Activated CD4-positive, alpha-beta memory T cell treated with anti-CD3 and anti-CD28 coated beads, Interleukin-2, amount 10 ng/mL, durations not matched to agents 7 days and 5 days (primary cell): ENCODE results near the gene NTSR1. TPM values are rescaled to one million over a fixed set of nuclear protein-coding genes. Genes with fewer than 3 reads are reported as not detected.

ENCODE experiments used
- CTCF ChIA-PET: fragments of 350-600 bp; sonication (Branson Sonifier 250); formaldehyde crosslinking; loops from one replicate; lab custom pipeline; 2021; ENCODE audit warnings: antibody characterized with exemption, inconsistent platforms; lab: Charles Lee
- POLR2A ChIA-PET: fragments of 350-600 bp; sonication (Branson Sonifier 250); formaldehyde crosslinking; loops from one replicate; lab custom pipeline; 2021; ENCODE audit warnings: antibody characterized with exemption; lab: Charles Lee
- DNase-seq: peaks from one replicate; pipeline ENCODE4 v3.0.0-alpha.2; 2020
- H3K27ac Mint-ChIP-seq: one replicate; pipeline ENCODE4 v1.8.0; 2021; ENCODE audit warnings: mild to moderate bottlenecking, mixed read lengths
- H3K27me3 Mint-ChIP-seq: one replicate; pipeline ENCODE4 v1.8.0; 2021; ENCODE audit warnings: mixed read lengths
- H3K36me3 Mint-ChIP-seq: one replicate; pipeline ENCODE4 v1.8.0; 2021; ENCODE audit warnings: low read depth, mixed read lengths
- H3K4me1 Mint-ChIP-seq: one replicate; pipeline ENCODE4 v1.8.0; 2021; ENCODE audit warnings: mixed read lengths
- H3K4me3 Mint-ChIP-seq: one replicate; pipeline ENCODE4 v1.8.0; 2021; ENCODE audit warnings: mild to moderate bottlenecking, mixed read lengths
- H3K9me3 Mint-ChIP-seq: one replicate; pipeline ENCODE4 v1.8.0; 2021; ENCODE audit warnings: mixed read lengths
- total RNA-seq, 2 experiments: library from RNA; stranded (reverse); gene quantifications; one replicate each; pipeline ENCODE4 v1.2.3, GENCODE V29; 2021

The NTSR1 gene
- total RNA-seq, 2 experiments from 2014 or later, result not detected

DNA sequence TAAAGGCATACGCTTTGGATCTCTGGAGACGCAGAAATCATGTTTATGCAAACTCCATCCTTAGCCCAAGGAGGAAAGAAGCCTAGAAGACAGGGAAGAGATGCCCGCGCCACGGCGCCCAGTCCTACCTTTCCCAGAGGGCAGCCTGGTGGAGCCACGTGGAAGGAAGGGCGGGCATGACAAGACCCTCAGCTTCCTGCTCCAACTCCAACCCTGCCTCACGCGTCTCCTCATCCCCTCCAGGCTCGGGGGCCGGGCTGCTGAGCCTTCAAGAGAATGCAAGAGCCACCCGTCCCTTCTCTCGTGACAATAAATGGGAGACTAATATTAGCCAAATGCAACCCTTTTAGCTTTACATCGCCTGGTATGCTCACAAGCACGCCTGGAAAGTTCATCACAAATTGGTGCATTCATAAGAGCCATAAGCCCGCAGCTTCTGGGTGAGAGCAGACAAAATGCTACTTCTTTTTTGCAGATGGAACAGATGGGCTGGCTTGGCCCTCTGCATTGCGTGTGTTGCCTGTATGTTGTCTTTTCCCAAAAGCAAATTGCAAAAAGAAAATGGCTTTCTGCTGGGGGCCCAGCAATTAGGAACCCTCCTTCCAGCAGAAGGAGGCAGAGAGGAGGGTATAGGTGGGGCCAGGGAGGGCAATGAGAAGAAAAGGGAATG lies 8.2 kb upstream of the NTSR1 start:
- H3K4me3 Mint-ChIP-seq, result no peak overlapping the region
- CTCF ChIA-PET, result no interaction called here
- POLR2A ChIA-PET, result interaction anchor here (0.5 to 0.8 kb wide), 2 partner anchors 11 to 207 kb away, joined by 3 read pairs; no protein-coding TSS in a partner anchor
- no peak overlapping the region for H3K27ac Mint-ChIP-seq
- H3K36me3 Mint-ChIP-seq, result no peaks in the 10 kb centered on the region
- peaks cover 9% of the 10 kb centered on the region for H3K27me3 Mint-ChIP-seq
- H3K4me1 Mint-ChIP-seq, result peaks cover 15% of the 10 kb centered on the region
- H3K9me3 Mint-ChIP-seq, result no peaks in the 10 kb centered on the region
- no peak for DNase-seq

DNA sequence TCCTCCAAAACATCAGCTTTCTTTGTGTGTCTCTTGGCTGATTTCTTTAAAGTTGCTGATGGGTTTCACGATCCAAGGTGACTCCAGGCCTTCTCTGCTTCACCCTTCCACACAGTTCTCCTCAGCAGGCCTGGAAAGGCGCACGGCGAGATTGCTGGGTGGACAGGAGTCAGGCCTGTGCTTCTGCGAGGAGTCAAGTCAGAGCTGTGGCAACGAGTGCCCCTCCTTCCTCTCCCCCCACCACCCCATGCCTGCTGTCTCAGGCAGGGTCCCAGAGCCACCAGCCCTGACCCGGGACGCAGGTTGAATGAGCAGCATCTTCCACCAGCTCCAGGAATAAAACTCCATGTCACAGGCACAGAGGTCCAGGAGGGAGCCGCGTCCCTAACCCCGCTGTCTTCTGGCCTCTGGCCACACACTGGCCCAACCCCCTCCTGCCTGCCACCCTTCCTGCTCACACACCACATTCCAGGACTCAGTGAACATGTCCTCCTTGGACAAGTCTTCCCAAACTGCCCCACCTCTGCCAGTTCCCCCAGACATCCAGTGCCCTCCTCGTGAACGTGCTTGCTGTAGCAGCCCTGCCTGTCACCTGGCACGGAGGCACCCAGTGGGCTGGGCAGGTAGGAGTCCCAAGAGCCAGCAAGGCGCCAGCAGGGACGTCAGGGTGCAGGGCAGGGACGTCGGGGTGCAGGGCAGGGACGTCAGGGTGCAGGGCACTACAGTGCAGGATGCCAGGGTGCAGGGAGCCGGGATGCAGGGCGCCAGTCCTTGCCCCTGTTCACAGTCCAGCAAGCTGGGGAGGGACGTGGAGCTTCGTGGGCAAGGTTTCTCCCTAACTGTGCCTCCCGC lies 7.2 kb upstream of the NTSR1 start:
- ChIA-PET POLR2A (interaction anchor here (0.5 to 1.2 kb wide), 3 partner anchors 10 to 206 kb away, joined by 3 read pairs; no protein-coding TSS in a partner anchor), CTCF (no interaction called here)
- no peaks in the 10 kb centered on the region for H3K36me3 Mint-ChIP-seq
- peaks cover 9% of the 10 kb centered on the region for H3K27me3 Mint-ChIP-seq
- peaks cover 15% of the 10 kb centered on the region for H3K4me1 Mint-ChIP-seq
- no peak overlapping the region for H3K4me3 Mint-ChIP-seq
- no peak overlapping the region for H3K27ac Mint-ChIP-seq
- DNase-seq, result no peak
- H3K9me3 Mint-ChIP-seq, result no peaks in the 10 kb centered on the region

DNA sequence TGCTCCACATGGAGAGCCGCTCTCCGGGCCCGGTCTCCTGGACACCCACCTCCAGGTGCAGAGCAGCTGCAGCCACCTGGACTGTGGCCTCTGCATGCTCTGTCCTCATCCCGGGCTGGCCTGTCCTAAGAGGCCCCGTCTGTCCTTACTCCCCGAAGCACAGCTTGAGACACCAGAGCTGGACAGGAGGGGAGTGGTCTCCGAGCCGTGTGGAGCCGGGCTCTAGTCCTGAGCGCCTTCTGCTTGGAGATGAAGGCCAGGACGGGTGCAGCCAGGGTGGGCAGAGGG lies 6.7 kb upstream of the NTSR1 start:
- Mint-ChIP-seq H3K36me3 (no peaks in the 10 kb centered on the region), H3K27me3 (peaks cover 12% of the 10 kb centered on the region), H3K9me3 (no peaks in the 10 kb centered on the region), H3K4me3 (no peak overlapping the region), H3K27ac (no peak overlapping the region), H3K4me1 (peaks cover 14% of the 10 kb centered on the region)
- ChIA-PET CTCF (no interaction called here), POLR2A (interaction anchor here (1.2 kb wide), 1 partner anchor 93 kb away, joined by 3 read pairs; no protein-coding TSS in a partner anchor)
- no peak for DNase-seq

DNA sequence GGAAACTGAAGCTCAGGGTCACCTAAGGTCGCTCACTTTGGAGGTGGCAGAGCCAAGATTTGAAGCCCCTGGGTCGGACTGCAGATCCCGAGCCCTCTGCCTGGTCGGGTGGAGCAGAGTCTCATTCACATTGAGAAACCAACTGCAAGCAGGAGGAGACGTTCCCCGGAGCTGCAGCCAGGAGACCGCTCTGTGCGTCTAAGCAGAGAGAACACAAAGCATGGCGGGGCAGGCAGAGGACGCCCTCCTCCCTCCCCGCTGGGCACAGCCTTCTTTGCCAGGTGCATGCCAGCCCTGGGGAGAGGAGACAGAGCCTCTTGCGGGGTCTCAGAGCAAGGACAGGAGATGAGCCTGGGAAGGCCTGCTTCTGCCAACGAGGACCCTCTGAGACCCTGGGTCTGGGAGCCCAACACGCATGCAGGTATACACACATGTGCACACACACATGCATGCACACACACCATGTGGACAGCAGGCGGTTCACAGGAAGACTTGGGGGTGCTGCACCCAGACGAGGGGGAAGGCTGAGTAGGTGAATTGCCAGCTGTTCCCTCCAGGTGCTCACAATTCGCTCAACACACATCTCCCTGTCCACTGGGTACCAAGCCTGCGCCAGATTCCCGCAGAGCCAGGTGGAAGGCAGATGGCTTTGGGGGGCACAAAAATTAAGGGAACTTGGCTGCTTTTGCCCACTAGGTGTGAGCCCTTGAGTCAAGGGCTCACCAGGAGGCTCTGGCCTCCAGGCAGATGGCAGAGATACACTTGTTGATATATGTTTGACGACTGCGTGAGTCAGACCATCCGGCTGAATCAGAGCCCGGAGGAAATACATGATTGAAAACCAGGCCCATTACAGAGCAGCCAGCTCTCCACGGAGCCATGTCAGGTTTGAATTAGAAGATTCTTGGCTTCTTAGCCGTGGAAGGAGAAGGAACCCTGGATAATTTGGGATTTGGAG lies 5.5 kb upstream of the NTSR1 start:
- peaks cover 14% of the 10 kb centered on the region for H3K4me1 Mint-ChIP-seq
- peaks cover 21% of the 10 kb centered on the region for H3K27me3 Mint-ChIP-seq
- H3K27ac Mint-ChIP-seq, result peak overlapping the region; percentile 85
- no peak overlapping the region for H3K4me3 Mint-ChIP-seq
- H3K9me3 Mint-ChIP-seq, result no peaks in the 10 kb centered on the region
- ChIA-PET CTCF (interaction anchor here (0.8 to 1.8 kb wide), 3 partner anchors 20 to 203 kb away, joined by 3 to 5 read pairs (median 5); no protein-coding TSS in a partner anchor), POLR2A (interaction anchor here (0.8 to 1.6 kb wide), 4 partner anchors 37 to 146 kb away, joined by 3 to 6 read pairs (median 4); no protein-coding TSS in a partner anchor)
- no peaks in the 10 kb centered on the region for H3K36me3 Mint-ChIP-seq
- peak; percentile 46 for DNase-seq

DNA sequence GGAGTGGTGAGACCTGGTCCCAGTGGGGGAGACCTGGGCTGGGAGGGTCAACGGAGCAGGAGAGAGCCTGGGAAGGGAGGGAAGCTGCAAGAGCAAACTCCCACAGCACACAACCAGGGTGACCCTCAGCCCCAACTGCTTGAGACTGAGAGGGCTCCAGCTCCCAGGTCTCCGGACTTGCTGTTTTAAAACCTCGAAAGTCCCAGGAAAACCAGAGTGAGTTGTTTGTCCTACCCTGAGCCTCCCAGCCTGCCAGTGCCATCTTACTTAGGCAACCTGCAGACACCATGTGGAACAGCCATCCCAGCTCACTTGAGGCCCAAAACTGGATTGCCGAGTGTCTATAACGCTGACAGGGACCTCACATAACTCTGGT lies 4.8 kb upstream of the NTSR1 start:
- no peak for DNase-seq
- H3K4me1 Mint-ChIP-seq, result peaks cover 15% of the 10 kb centered on the region
- H3K27ac Mint-ChIP-seq, result peak overlapping the region; percentile 85
- H3K27me3 Mint-ChIP-seq, result peaks cover 22% of the 10 kb centered on the region
- POLR2A ChIA-PET, result interaction anchor here (1.1 to 1.6 kb wide), 2 partner anchors 36 to 91 kb away, joined by 4 to 6 read pairs; no protein-coding TSS in a partner anchor
- H3K4me3 Mint-ChIP-seq, result no peak overlapping the region
- no peaks in the 10 kb centered on the region for H3K9me3 Mint-ChIP-seq
- CTCF ChIA-PET, result interaction anchor here (0.8 to 1.8 kb wide), 4 partner anchors 13 to 204 kb away, joined by 3 to 5 read pairs (median 4); no protein-coding TSS in a partner anchor
- no peaks in the 10 kb centered on the region for H3K36me3 Mint-ChIP-seq

DNA sequence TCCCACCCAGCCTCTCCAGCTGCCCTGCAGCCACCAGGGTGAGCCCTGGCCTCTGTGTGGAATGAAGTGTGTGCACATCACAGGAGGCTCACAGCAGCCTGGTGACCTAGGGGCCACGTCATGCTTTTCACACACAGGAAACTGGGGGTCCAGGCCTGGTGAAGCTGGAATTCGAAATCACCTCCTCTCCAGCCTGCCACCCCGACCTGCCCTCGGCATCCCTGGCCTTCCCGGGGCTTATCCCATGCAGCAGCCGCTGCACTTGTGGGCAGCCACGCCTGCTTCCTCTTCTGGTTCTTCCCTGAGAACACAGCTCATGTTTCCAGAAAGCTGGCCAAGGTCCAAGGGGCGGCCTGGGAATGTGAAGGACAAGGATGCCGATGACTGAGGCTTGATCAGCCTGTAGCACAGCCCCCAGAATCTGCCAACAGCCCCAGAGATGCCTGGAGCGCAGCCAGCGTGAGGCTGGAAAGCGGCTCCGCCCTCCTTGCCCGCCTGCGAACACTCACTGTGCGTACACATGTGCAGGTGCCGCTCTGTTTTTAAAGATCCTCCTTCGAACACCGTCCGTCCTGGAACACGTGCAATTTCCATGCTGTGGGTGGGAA lies 4.2 kb upstream of the NTSR1 start:
- ChIA-PET POLR2A (no interaction called here), CTCF (interaction anchor here (1.0 kb wide), 1 partner anchor 12 kb away, joined by 3 read pairs; no protein-coding TSS in a partner anchor)
- no peak for DNase-seq
- H3K4me1 Mint-ChIP-seq, result peaks cover 15% of the 10 kb centered on the region
- no peaks in the 10 kb centered on the region for H3K36me3 Mint-ChIP-seq
- no peak overlapping the region for H3K4me3 Mint-ChIP-seq
- H3K27me3 Mint-ChIP-seq, result peaks cover 25% of the 10 kb centered on the region
- no peaks in the 10 kb centered on the region for H3K9me3 Mint-ChIP-seq
- no peak overlapping the region for H3K27ac Mint-ChIP-seq

DNA sequence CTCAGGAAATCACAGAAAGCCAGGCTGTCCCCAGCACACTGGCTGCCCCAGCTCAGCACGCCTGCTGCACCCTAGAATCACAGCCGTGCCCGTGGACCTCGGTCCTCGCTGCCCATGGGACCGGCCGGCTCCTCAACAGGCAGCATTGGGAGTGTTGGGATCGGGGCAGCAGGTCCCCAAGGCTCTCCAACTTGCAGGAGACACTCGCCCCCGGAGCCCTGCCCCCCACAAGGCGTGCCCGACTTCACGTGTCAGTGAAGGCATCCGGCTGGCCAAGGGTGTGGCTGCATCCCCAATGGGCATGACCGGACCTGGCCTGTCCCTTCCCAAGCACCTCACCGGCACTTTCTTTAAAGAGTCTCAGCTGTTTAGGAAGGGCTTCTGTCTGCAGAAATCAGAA lies 3.0 kb upstream of the NTSR1 start:
- CTCF ChIA-PET, result interaction anchor here (0.9 kb wide), 1 partner anchor 11 kb away, joined by 3 read pairs; no protein-coding TSS in a partner anchor
- DNase-seq, result no peak
- Mint-ChIP-seq H3K9me3 (no peaks in the 10 kb centered on the region), H3K27me3 (peaks cover 37% of the 10 kb centered on the region), H3K4me3 (no peak overlapping the region), H3K36me3 (no peaks in the 10 kb centered on the region), H3K27ac (no peak overlapping the region), H3K4me1 (peaks cover 15% of the 10 kb centered on the region)
- POLR2A ChIA-PET, result interaction anchor here (1.4 kb wide), 1 partner anchor 10 kb away, joined by 3 read pairs; no protein-coding TSS in a partner anchor

DNA sequence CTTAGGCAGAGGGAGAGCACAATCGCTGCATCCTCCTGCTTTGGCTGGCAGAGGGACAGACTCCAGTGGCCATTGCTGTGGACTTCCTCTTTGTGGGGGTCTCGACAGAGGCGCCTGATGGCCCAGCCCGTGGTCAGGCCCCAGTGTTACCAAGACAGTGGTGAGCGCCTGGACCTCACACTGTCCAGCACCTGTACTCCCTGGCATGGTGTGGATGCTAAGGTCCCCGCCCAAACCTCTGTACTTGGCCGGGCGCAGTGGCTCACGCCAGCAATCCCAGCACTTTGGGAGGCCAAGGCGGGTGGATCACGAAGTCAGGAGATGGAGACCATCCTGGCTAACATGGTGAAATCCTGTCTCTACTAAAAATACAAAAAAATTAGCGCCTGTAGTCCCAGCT lies 2.3 kb upstream of the NTSR1 start:
- peaks cover 15% of the 10 kb centered on the region for H3K4me1 Mint-ChIP-seq
- H3K4me3 Mint-ChIP-seq, result no peak overlapping the region
- peaks cover 33% of the 10 kb centered on the region for H3K27me3 Mint-ChIP-seq
- no peaks in the 10 kb centered on the region for H3K9me3 Mint-ChIP-seq
- no peaks in the 10 kb centered on the region for H3K36me3 Mint-ChIP-seq
- no peak for DNase-seq
- no peak overlapping the region for H3K27ac Mint-ChIP-seq
- ChIA-PET POLR2A (interaction anchor here (1.4 kb wide), 1 partner anchor 10 kb away, joined by 3 read pairs; no protein-coding TSS in a partner anchor), CTCF (interaction anchor here (0.9 kb wide), 1 partner anchor 10 kb away, joined by 3 read pairs; no protein-coding TSS in a partner anchor)

DNA sequence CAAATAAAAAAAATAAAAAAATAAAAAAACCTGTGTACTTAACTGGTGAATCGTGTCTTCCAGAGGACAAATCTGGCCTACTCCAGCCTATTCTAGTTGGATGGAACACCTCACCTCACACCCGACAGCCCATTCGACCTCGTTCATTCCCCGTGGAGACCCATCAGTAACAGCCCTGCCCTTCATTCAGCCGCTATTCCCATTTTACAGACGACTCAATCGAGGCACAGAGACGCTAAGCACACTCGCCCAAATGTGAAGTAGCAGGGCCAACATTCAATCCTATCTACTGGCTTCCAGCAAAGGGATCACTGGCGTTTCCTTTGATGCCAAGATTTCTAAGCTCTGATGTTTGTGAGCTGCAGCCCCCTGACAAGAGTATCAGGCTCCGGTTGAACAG lies 1.8 kb upstream of the NTSR1 start:
- H3K4me3 Mint-ChIP-seq, result no peak overlapping the region
- POLR2A ChIA-PET, result interaction anchor here (1.0 kb wide), 1 partner anchor 87 kb away, joined by 3 read pairs; no protein-coding TSS in a partner anchor
- no peaks in the 10 kb centered on the region for H3K36me3 Mint-ChIP-seq
- no peak overlapping the region for H3K27ac Mint-ChIP-seq
- H3K27me3 Mint-ChIP-seq, result peaks cover 31% of the 10 kb centered on the region
- no peaks in the 10 kb centered on the region for H3K9me3 Mint-ChIP-seq
- peaks cover 15% of the 10 kb centered on the region for H3K4me1 Mint-ChIP-seq
- DNase-seq, result no peak
- CTCF ChIA-PET, result no interaction called here

DNA sequence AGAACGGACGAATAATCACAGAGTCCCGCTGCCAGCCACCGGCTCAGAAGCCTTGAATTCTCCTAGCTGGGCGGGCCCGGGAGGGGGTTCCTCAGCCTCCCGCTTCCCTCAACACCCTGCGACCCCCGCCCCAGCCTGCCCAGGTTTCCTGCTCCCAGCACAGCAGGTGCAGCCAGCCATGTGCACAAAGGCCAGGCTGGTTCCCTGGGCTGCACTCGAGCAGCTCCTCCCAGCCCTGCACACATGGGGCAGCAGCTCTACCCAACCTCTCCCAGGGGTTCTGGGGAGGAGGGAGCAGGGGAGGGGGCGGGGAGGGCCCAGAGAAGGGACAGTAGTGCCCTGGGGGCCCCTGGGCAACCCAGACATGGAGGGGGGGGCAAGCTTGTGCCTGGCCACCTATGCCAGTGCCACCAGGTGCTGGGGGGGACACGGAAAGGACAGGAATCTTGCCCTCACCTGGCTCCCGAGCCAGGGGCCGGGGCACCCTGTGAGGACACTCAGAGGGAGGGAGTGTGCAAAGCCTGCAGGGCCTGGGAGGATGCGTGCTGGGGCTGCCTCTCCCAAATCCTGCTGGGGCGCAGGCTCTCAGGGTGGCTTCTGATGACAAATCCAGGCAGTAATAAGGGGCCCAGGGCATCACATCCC lies 1.2 kb upstream of the NTSR1 start:
- DNase-seq, result no peak
- no peaks in the 10 kb centered on the region for H3K36me3 Mint-ChIP-seq
- CTCF ChIA-PET, result no interaction called here
- H3K4me1 Mint-ChIP-seq, result peaks cover 15% of the 10 kb centered on the region
- H3K4me3 Mint-ChIP-seq, result no peak overlapping the region
- POLR2A ChIA-PET, result interaction anchor here (0.9 to 1.0 kb wide), 2 partner anchors 33 to 87 kb away, joined by 3 read pairs; no protein-coding TSS in a partner anchor
- no peak overlapping the region for H3K27ac Mint-ChIP-seq
- H3K9me3 Mint-ChIP-seq, result no peaks in the 10 kb centered on the region
- peaks cover 30% of the 10 kb centered on the region for H3K27me3 Mint-ChIP-seq

DNA sequence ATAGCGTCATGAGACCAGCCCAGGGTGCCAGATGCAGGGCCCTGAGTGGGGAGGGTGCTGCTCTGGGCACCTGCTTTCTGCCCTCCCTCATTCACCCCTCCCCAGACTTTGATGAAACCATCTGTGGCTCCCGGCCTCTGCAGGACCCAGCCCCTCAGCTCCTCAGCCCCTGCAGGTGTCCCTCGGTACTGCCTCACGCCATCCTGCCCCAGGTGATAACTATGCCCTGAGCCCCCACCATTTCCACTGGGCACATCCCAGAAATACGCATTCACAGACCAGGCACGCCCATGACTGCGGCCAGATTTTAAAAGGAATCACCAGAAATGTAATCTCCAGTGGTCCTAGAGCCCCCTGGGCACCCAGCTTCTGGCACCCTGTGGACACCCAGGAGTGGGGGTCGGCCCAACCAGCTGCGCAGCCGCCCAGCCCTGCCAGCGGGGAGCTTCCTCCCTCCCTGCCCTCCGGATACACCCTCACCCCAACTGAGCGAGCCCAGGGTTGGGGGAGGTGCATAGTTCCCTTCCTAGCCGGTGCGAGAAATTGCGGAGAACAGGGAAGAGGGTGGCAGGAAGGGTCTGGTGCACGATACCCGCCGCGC lies 615 bp upstream of the NTSR1 start:
- H3K27me3 Mint-ChIP-seq, result peaks cover 27% of the 10 kb centered on the region
- no peak for DNase-seq
- no peaks in the 10 kb centered on the region for H3K9me3 Mint-ChIP-seq
- ChIA-PET POLR2A (interaction anchor here (0.9 to 1.0 kb wide), 2 partner anchors 32 to 86 kb away, joined by 3 read pairs; no protein-coding TSS in a partner anchor), CTCF (interaction anchor here (0.9 kb wide), 1 partner anchor 12 kb away, joined by 3 read pairs; no protein-coding TSS in a partner anchor)
- no peak overlapping the region for H3K4me3 Mint-ChIP-seq
- H3K27ac Mint-ChIP-seq, result no peak overlapping the region
- peaks cover 15% of the 10 kb centered on the region for H3K4me1 Mint-ChIP-seq
- H3K36me3 Mint-ChIP-seq, result no peaks in the 10 kb centered on the region
